GM12801 (cell line): ENCODE results near the gene DENND1A.

ENCODE experiments used
- CTCF ChIP-seq: IDR thresholded peaks from one replicate; pipeline ENCODE4 v1.5.1; 2011; ENCODE audit warnings: control low read depth; ENCODE audit not compliant: insufficient read length; ENCODE audit errors: extremely low read depth

Gene DENND1A

GRCh38 chr9:123378025-123378424, 551.9 kb downstream of the DENND1A start:
- TF ChIP-seq CTCF: no peak

GRCh38 chr9:123377211-123377971, 552.5 kb downstream of the DENND1A start:
- TF ChIP-seq CTCF: no peak

- TF ChIP-seq CTCF: no peak
These were observed 553.5 kb downstream of the DENND1A start for GRCh38 chr9:123376218-123377071.

GRCh38 chr9:123375469-123376132, 554.3 kb downstream of the DENND1A start:
- no peak for TF ChIP-seq CTCF

GRCh38 chr9:123373946-123374345, 556.0 kb downstream of the DENND1A start:
- TF ChIP-seq CTCF: no peak

GRCh38 chr9:123373447-123373923, 556.4 kb downstream of the DENND1A start:
- TF ChIP-seq CTCF: no peak

- no peak for TF ChIP-seq CTCF
These were observed 557.0 kb downstream of the DENND1A start for GRCh38 chr9:123372766-123373446.
